SK-N-SH (cell line): Measurements from ENCODE around the gene ACP6. TPM values are rescaled to one million over a fixed set of nuclear protein-coding genes. Genes with fewer than 3 reads are reported as not detected.
"Not testable (repeated sequence)": the region's sequence is repeated elsewhere in the genome, so short reads cannot be mapped to it uniquely, and the experiment has no call there.

Experiments
- CTCF ChIA-PET: fragments of 300-600, 350-600 bp; formaldehyde crosslinking; extraction: SDS; loops from one replicate; lab custom pipeline; 2021; lab: Yijun Ruan, JAX
- POLR2A ChIA-PET: fragments of 350-600 bp; sonication (Branson Sonifier 250); formaldehyde crosslinking; extraction: SDS; loops from one replicate; lab custom pipeline; 2020; ENCODE audit warnings: antibody characterized with exemption, inconsistent platforms; lab: Yijun Ruan, JAX
- DNase-seq: peaks from one replicate; pipeline ENCODE4 v3.0.0; 2012
- H2AFZ ChIP-seq: fragments of 200-600 bp; sonication (generic); 2 replicates; pipeline ENCODE4 v1.8.1; 2016; ENCODE audit warnings: antibody characterized with exemption, mild to moderate bottlenecking, low read depth
- H3F3A ChIP-seq: fragments of 200-600 bp; sonication (generic); replicated peaks from 2 replicates; pipeline ENCODE3; 2016; ENCODE audit warnings: antibody characterized with exemption, mild to moderate bottlenecking; ENCODE audit not compliant: insufficient read depth
- H3K27ac ChIP-seq, 2 experiments: fragments of 200-500 bp in 1 of 2; fragments of 200-600 bp in 1 of 2; sonication (Bioruptor generic) in 1 of 2; sonication (generic), shearing (Covaris generic) in 1 of 2; 2 replicates each; pipeline versions ENCODE4 v1.5.1 to v1.6.1; 2014 to 2016; ENCODE audit warnings: low read depth in 2 of 2, inconsistent platforms in 1 of 2, low read length in 1 of 2, mild to moderate bottlenecking in 1 of 2, mixed read lengths in 1 of 2
- H3K27me3 ChIP-seq: fragments of 200-600 bp; sonication (generic), shearing (Covaris generic); 2 replicates; pipeline ENCODE4 v1.6.1; 2016; ENCODE audit warnings: mixed run types; ENCODE audit not compliant: insufficient read depth
- H3K36me3 ChIP-seq, 2 experiments: fragments of 200-500 bp in 1 of 2; fragments of 200-600 bp in 1 of 2; sonication (Bioruptor generic) in 1 of 2; sonication (generic) in 1 of 2; replicated peaks in 1 of 2; 2 replicates each; pipeline versions ENCODE3 to v1.5.1; 2014 to 2016; ENCODE audit warnings: low read length in 1 of 2, mild to moderate bottlenecking in 1 of 2; ENCODE audit not compliant: insufficient read depth in 2 of 2, control insufficient read depth in 1 of 2
- H3K4me1 ChIP-seq, 2 experiments: fragments of 200-500 bp in 1 of 2; fragments of 200-600 bp in 1 of 2; sonication (Bioruptor generic) in 1 of 2; sonication (generic), shearing (Covaris generic) in 1 of 2; 2 replicates each; pipeline versions ENCODE4 v1.5.1 to v1.6.1; 2014 to 2016; ENCODE audit warnings: low read depth in 1 of 2, low read length in 1 of 2, mixed run types in 1 of 2; ENCODE audit not compliant: insufficient read depth in 2 of 2, control insufficient read depth in 1 of 2
- H3K4me2 ChIP-seq: fragments of 200-600 bp; sonication (generic), shearing (Covaris generic); 2 replicates; pipeline ENCODE4 v1.6.1; 2017; ENCODE audit warnings: mixed run types
- H3K4me3 ChIP-seq, 2 experiments: fragments of 200-500 bp in 1 of 2; fragments of 200-600 bp in 1 of 2; sonication (Bioruptor generic) in 1 of 2; sonication (generic), shearing (Covaris generic) in 1 of 2; 2 replicates each; pipeline versions ENCODE4 v1.5.1 to v1.8.1; 2014 to 2016; ENCODE audit warnings: low read depth in 2 of 2, inconsistent platforms in 1 of 2, low read length in 1 of 2, mild to moderate bottlenecking in 1 of 2, mixed read lengths in 1 of 2, moderate library complexity in 1 of 2
- H3K79me2 ChIP-seq: fragments of 200-600 bp; sonication (generic); 2 replicates; pipeline ENCODE4 v1.8.1; 2017; ENCODE audit warnings: mild to moderate bottlenecking; ENCODE audit not compliant: insufficient read depth
- H3K9ac ChIP-seq: fragments of 200-600 bp; sonication (generic); 2 replicates; pipeline ENCODE4 v1.6.1; 2017; ENCODE audit warnings: mixed run types
- H3K9me2 ChIP-seq: fragments of 200-600 bp; sonication (generic); 2 replicates; pipeline ENCODE4 v1.6.1; 2017; ENCODE audit warnings: mixed run types
- H3K9me3 ChIP-seq: fragments of 200-600 bp; sonication (generic); 2 replicates; pipeline ENCODE4 v1.6.1; 2017; ENCODE audit warnings: mixed run types, mild to moderate bottlenecking, moderate library complexity
- H4K20me1 ChIP-seq: fragments of 200-600 bp; sonication (generic); 2 replicates; pipeline ENCODE4 v1.6.1; 2017; ENCODE audit warnings: mild to moderate bottlenecking, mixed run types; ENCODE audit not compliant: insufficient read depth
- CTCF ChIP-seq: fragments of 200-600 bp; sonication (generic); IDR thresholded peaks from 2 replicates; pipeline ENCODE4 v1.6.1; 2017; ENCODE audit warnings: antibody characterized with exemption, mild to moderate bottlenecking, moderate library complexity
- ELF1 ChIP-seq: IDR thresholded peaks from 2 replicates; pipeline ENCODE4 v1.4.0; 2012
- FOXJ3 ChIP-seq: sonication (generic); formaldehyde crosslinking; IDR thresholded peaks from 2 replicates; pipeline ENCODE4 v1.5.1; 2020; ENCODE audit warnings: mild to moderate bottlenecking, missing genetic modification reagents
- FOXM1 ChIP-seq: IDR thresholded peaks from 2 replicates; pipeline ENCODE4 v1.4.0; 2012; ENCODE audit warnings: low read depth, mild to moderate bottlenecking
- JUND ChIP-seq: IDR thresholded peaks from 2 replicates; pipeline ENCODE4 v1.4.0; 2012
- RAD21 ChIP-seq: IDR thresholded peaks from 2 replicates; pipeline ENCODE4 v1.6.1; 2012; ENCODE audit warnings: mild to moderate bottlenecking, low read length
- RFX5 ChIP-seq: IDR thresholded peaks from 2 replicates; pipeline ENCODE4 v1.6.1; 2012; ENCODE audit warnings: mild to moderate bottlenecking, improper control_type of control experiment, low read length
- SMC3 ChIP-seq: IDR thresholded peaks from 2 replicates; pipeline ENCODE4 v1.6.1; 2012; ENCODE audit warnings: low read depth, low read length, improper control_type of control experiment
- TAF1 ChIP-seq: IDR thresholded peaks from 2 replicates; pipeline ENCODE4 v1.6.1; 2012; ENCODE audit warnings: low read depth, mild to moderate bottlenecking, low read length, moderate library complexity, borderline replicate concordance
- TEAD4 ChIP-seq: IDR thresholded peaks from 2 replicates; pipeline ENCODE4 v1.4.0; 2012; ENCODE audit warnings: mild to moderate bottlenecking, borderline replicate concordance; ENCODE audit not compliant: insufficient read depth
- USF2 ChIP-seq: fragments of 150-350 bp; IDR thresholded peaks from 2 replicates; pipeline ENCODE4 v1.6.1; 2017; ENCODE audit warnings: antibody characterized with exemption, low read length, low read depth, borderline replicate concordance
- YY1 ChIP-seq: IDR thresholded peaks from 2 replicates; pipeline ENCODE4 v1.4.0; 2012; ENCODE audit warnings: low read depth, mild to moderate bottlenecking
- WGBS: methylation state at CpG from one replicate; pipeline ENCODE4 v1.1.6; 2017; ENCODE audit warnings: low lambda C conversion rate; 5-methylcytosine and 5-hydroxymethylcytosine counted together
- polyA plus RNA-seq, 3 experiments: library from polyadenylated mRNA; depleted of rRNA; stranded (reverse); fragments of >200 nt; gene quantifications; 2 replicates each; pipeline ENCODE4 v1.2.3, GENCODE V29; 2012
- TF ChIP-seq, protein P1 (sequence below): IDR thresholded peaks from 2 replicates; pipeline ENCODE4 v1.6.1; 2012; ENCODE audit warnings: mild to moderate bottlenecking, low read depth, low read length, moderate library complexity
- TF ChIP-seq, protein P2 (sequence below): IDR thresholded peaks from 2 replicates; pipeline ENCODE4; 2012

Gene ACP6
- polyA plus RNA-seq, 1 of the 3 experiments (the other 2 are of a cell fraction) = 10.9 TPM

DNA sequence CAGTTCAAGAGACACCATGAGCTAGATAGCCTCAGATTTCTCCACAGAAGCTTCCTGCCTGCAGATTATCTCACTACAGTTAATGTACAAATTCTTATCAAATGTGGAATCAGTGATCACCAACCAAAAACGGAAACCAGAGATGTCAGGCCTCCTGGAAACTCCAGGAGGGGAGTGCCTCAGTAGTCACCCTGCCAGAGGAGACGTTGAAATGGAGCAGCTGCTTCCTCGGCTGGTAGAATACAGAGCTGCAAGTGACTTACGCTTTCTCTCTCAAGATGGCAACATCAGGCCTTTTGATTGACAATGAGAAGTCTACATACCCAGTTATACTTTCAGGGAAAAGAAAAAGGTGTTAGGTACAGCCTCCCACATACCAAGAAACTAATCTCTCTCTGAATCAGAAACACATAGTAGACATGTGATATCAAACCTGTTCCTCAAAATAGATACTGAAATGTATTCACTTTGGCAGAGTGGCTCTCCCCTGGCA, 52.2 kb downstream of the ACP6 start:
- Histone ChIP-seq H3K9ac (no peak overlapping the region), H3K27ac (no peak overlapping the region), H4K20me1 (no peaks in the 10 kb centered on the region), H3K36me3 (peaks cover 41 to 95% of the 10 kb centered on the region in 2 experiments), H3K4me1 (peaks cover 0 to 7% of the 10 kb centered on the region in 2 experiments; a peak in 2 of 4 replicates), H3F3A (peaks cover 1% of the 10 kb centered on the region), H3K4me2 (no peak overlapping the region), H3K9me3 (no peaks in the 10 kb centered on the region), H3K4me3 (no peak overlapping the region), H2AFZ (no peak overlapping the region), H3K79me2 (no peaks in the 10 kb centered on the region), H3K27me3 (no peaks in the 10 kb centered on the region), H3K9me2 (no peaks in the 10 kb centered on the region)
- 47% methylated on average over 4 of the region's 4 CpGs for WGBS
- no peak for TF ChIP-seq RFX5
- no peak for TF ChIP-seq TAF1
- ChIA-PET POLR2A (no interaction called here), CTCF (interaction anchor here (0.7 to 4.2 kb wide), 2 partner anchors 9 to 123 kb away, joined by 3 to 12 read pairs; no protein-coding TSS in a partner anchor)
- DNase-seq = no peak

DNA sequence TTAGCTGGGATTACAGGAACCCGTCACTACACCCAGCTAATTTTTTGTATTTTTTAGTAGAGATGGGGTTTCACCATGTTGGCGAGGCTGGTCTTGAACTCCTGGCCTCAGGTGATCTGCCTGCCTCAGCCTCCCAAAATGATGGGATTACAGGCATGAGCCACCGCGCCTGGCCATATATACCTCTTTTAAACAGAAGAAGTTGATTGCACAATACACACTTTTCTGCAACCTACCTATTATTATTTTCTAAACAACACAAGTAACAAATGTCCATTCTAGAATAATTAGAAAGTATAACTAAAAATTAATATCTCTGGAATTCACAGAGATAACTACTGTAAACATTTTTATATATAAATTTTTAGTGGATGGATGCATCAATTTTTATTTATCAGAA, 55.4 kb downstream of the ACP6 start:
- WGBS = 96% methylated on average over 4 of the region's 4 CpGs
- CTCF ChIA-PET = interaction anchor here (1.7 to 4.2 kb wide), 2 partner anchors 12 to 21 kb away, joined by 3 to 12 read pairs; no protein-coding TSS in a partner anchor

GRCh38 chr1:147613506-147613905, 56.8 kb downstream of the ACP6 start:
- no peaks in the 10 kb centered on the region for H4K20me1 ChIP-seq
- POLR2A ChIA-PET = no interaction called here
- no peaks in the 10 kb centered on the region for H3F3A ChIP-seq
- H2AFZ ChIP-seq = no peak overlapping the region
- no peaks in the 10 kb centered on the region for H3K79me2 ChIP-seq
- H3K27ac ChIP-seq = no peak overlapping the region; a peak in 1 of 4 replicates
- no peak overlapping the region for H3K4me3 ChIP-seq
- no peak overlapping the region for H3K9ac ChIP-seq
- no peak overlapping the region for H3K4me2 ChIP-seq
- no peaks in the 10 kb centered on the region for H3K27me3 ChIP-seq
- no peaks in the 10 kb centered on the region for H3K9me2 ChIP-seq
- H3K9me3 ChIP-seq = no peaks in the 10 kb centered on the region
- H3K4me1 ChIP-seq = peaks cover 0 to 11% of the 10 kb centered on the region in 2 experiments; a peak in 2 of 4 replicates
- no peak for DNase-seq
- peaks cover 39 to 96% of the 10 kb centered on the region in 2 experiments for H3K36me3 ChIP-seq
- CTCF ChIA-PET = interaction anchor here (1.7 to 4.5 kb wide), 2 partner anchors 14 to 23 kb away, joined by 3 to 21 read pairs; no protein-coding TSS in a partner anchor
- TF ChIP-seq, protein P1, sequence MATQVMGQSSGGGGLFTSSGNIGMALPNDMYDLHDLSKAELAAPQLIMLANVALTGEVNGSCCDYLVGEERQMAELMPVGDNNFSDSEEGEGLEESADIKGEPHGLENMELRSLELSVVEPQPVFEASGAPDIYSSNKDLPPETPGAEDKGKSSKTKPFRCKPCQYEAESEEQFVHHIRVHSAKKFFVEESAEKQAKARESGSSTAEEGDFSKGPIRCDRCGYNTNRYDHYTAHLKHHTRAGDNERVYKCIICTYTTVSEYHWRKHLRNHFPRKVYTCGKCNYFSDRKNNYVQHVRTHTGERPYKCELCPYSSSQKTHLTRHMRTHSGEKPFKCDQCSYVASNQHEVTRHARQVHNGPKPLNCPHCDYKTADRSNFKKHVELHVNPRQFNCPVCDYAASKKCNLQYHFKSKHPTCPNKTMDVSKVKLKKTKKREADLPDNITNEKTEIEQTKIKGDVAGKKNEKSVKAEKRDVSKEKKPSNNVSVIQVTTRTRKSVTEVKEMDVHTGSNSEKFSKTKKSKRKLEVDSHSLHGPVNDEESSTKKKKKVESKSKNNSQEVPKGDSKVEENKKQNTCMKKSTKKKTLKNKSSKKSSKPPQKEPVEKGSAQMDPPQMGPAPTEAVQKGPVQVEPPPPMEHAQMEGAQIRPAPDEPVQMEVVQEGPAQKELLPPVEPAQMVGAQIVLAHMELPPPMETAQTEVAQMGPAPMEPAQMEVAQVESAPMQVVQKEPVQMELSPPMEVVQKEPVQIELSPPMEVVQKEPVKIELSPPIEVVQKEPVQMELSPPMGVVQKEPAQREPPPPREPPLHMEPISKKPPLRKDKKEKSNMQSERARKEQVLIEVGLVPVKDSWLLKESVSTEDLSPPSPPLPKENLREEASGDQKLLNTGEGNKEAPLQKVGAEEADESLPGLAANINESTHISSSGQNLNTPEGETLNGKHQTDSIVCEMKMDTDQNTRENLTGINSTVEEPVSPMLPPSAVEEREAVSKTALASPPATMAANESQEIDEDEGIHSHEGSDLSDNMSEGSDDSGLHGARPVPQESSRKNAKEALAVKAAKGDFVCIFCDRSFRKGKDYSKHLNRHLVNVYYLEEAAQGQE = no peak
- TF ChIP-seq ELF1 (no peak), RAD21 (no peak), FOXM1 (no peak), TEAD4 (no peak), SMC3 (no peak), JUND (no peak), USF2 (no peak), RFX5 (no peak), YY1 (no peak), CTCF (no peak), FOXJ3 (no peak)
- TF ChIP-seq, protein P2, sequence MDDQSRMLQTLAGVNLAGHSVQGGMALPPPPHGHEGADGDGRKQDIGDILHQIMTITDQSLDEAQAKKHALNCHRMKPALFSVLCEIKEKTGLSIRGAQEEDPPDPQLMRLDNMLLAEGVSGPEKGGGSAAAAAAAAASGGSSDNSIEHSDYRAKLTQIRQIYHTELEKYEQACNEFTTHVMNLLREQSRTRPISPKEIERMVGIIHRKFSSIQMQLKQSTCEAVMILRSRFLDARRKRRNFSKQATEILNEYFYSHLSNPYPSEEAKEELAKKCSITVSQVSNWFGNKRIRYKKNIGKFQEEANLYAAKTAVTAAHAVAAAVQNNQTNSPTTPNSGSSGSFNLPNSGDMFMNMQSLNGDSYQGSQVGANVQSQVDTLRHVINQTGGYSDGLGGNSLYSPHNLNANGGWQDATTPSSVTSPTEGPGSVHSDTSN = no peak

More for the DNA sequence above, 55.4 kb downstream of the ACP6 start:
- H3K79me2 ChIP-seq, H3K4me3 ChIP-seq, H2AFZ ChIP-seq, H3K9ac ChIP-seq, DNase-seq, POLR2A ChIA-PET, H3K9me2 ChIP-seq, H3K27ac ChIP-seq, H3K27me3 ChIP-seq, H3K9me3 ChIP-seq, H3F3A ChIP-seq, H3K4me2 ChIP-seq, H4K20me1 ChIP-seq: not testable (repeated sequence)
- Histone ChIP-seq H3K36me3 (peaks cover 43 to 96% of the 10 kb centered on the region in 2 experiments), H3K4me1 (peaks cover 0 to 11% of the 10 kb centered on the region in 2 experiments; a peak in 2 of 4 replicates)
